Thyroid gland (tissue), 4 donors: ENCODE measurements around the gene SLC22A7. TPM values are rescaled to one million over a fixed set of nuclear protein-coding genes. Genes with fewer than 3 reads are reported as not detected.

Experiments
- DNase-seq, 2 donors: peaks; one replicate each; pipeline ENCODE4 v3.0.0-alpha.2; 2019
- H3K27ac ChIP-seq, 3 donors: fragments of 200-600 bp; sonication (generic); 1 replicate in 2 of 3; 2 replicates in 1 of 3; pipeline ENCODE4 v1.5.1; 2016 to 2019; ENCODE audit warnings: mild to moderate bottlenecking in 1 of 3, moderate library complexity in 1 of 3
- H3K27me3 ChIP-seq: fragments of 200-600 bp; sonication (generic); one replicate; pipeline ENCODE4 v1.5.1; 2019
- H3K36me3 ChIP-seq, 2 donors: fragments of 200-600 bp; sonication (generic); one replicate each; pipeline ENCODE4 v1.5.1; 2016 to 2019
- H3K4me1 ChIP-seq, 2 donors: fragments of 200-600 bp; sonication (generic); one replicate each; pipeline ENCODE4 v1.5.1; 2017 to 2019
- H3K4me3 ChIP-seq, 3 donors: fragments of 200-600 bp; sonication (generic); replicated peaks in 1 of 3; 1 replicate in 2 of 3; 2 replicates in 1 of 3; pipeline ENCODE4 v1.5.1; 2016; ENCODE audit warnings: mild to moderate bottlenecking in 1 of 3
- H3K9me3 ChIP-seq: fragments of 200-600 bp; sonication (generic); one replicate; pipeline ENCODE4 v1.5.1; 2017
- POLR2A ChIP-seq, 2 donors: fragments of 450-650 bp; IDR thresholded peaks; one replicate each; pipeline ENCODE4 v1.6.1; 2017; ENCODE audit warnings: antibody characterized with exemption in 2 of 2, mild to moderate bottlenecking in 2 of 2, moderate library complexity in 1 of 2
- WGBS, 2 donors: methylation state at CpG; one replicate each; pipeline ENCODE4 v1.1.5; 2017; 5-methylcytosine and 5-hydroxymethylcytosine counted together
- intact Hi-C: fragments of 100-400 bp; cut with DNase I; formaldehyde crosslinking; loops from one replicate; pipeline ENCODE4 v1.15.1; 2023
- total RNA-seq, 4 donors: library from RNA; depleted of rRNA; stranded (reverse); fragments of >200 nt; gene quantifications; one replicate each; pipeline ENCODE4 v1.2.3, GENCODE V29; 2016
- TF ChIP-seq, protein P1 (sequence below), 6 experiments: fragments of 200-600 bp in 3 of 6; fragments of 450-650 bp in 3 of 6; sonication (generic) in 3 of 6; IDR thresholded peaks; one replicate each; pipeline ENCODE4 v1.5.1; 2016 to 2019; ENCODE audit warnings: antibody characterized with exemption in 6 of 6, mild to moderate bottlenecking in 2 of 6, inconsistent platforms in 1 of 6, moderate library complexity in 1 of 6

SLC22A7 gene
- total RNA-seq, 4 donors from 2014 or later = not detected

DNA sequence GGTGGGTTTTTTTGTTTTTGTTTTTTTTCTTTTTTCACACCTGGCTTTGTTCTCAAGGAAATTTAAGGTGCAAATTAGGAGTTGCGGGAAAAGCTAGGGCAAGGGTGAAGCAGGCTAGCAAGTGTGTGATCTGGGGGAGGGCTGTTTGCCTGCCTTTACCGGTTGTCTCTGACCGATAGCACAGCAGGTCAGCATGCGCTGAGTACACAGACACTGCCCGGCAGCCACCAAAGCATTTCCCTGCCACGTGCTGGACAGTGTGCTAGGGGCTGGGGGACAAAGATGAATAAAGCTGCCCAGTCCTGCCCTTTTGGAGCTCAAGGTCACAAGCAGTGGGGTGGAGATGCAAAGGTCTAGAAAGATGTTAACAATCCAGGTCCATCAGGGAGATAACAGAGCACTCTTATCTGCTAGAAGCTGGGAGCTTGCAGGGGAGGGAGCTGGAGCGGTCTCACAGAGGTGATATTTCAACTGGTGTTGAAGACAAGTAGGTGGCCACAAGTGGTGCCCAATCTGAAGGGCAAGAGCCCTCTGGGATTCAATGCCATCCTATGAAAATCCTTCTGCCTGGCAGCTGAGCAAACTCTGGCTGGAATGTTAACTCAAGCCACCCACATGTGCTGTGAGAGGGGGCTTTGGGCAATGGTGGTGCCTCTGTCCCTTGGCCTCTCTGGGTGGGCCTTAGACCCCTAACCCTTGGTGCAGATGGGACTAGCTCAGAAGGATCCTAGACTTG is 30.3 kb upstream of the SLC22A7 start:
- TF ChIP-seq, protein P1, sequence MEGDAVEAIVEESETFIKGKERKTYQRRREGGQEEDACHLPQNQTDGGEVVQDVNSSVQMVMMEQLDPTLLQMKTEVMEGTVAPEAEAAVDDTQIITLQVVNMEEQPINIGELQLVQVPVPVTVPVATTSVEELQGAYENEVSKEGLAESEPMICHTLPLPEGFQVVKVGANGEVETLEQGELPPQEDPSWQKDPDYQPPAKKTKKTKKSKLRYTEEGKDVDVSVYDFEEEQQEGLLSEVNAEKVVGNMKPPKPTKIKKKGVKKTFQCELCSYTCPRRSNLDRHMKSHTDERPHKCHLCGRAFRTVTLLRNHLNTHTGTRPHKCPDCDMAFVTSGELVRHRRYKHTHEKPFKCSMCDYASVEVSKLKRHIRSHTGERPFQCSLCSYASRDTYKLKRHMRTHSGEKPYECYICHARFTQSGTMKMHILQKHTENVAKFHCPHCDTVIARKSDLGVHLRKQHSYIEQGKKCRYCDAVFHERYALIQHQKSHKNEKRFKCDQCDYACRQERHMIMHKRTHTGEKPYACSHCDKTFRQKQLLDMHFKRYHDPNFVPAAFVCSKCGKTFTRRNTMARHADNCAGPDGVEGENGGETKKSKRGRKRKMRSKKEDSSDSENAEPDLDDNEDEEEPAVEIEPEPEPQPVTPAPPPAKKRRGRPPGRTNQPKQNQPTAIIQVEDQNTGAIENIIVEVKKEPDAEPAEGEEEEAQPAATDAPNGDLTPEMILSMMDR (IDR thresholded peaks at IDR 0.05) = no peak
- no peak for TF ChIP-seq POLR2A (IDR thresholded peaks at IDR 0.05)
- DNase-seq = no peak
- H3K4me3 ChIP-seq = no peak overlapping the region
- peak overlapping the region in 1 of 3 donors; percentile 21 for H3K27ac ChIP-seq
- H3K36me3 ChIP-seq = no peaks in the 10 kb centered on the region
- H3K9me3 ChIP-seq = no peaks in the 10 kb centered on the region
- H3K27me3 ChIP-seq = no peaks in the 10 kb centered on the region
- 81 to 83% methylated on average over 7 of the region's 7 CpGs for WGBS, 2 donors
- peaks cover 23 to 37% of the 10 kb centered on the region in 2 donors for H3K4me1 ChIP-seq
- intact Hi-C loops = no loop called here

DNA sequence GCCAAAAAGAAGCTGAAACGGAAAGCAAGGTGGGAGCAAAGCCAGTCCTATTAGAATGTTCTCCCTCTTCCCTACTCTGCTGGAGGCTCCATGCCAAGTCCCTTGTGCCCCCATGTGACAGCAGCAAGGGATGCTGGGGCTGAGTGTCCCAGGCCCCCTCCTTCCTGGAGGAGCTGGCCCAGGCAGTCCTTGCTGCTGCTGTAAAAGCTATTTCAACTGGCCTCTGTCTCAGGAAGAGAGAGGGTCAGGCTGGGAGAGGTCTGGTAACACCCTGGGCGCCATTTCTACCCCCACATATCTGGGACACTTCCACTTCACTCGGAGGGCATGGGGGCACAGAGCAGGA is 29.7 kb upstream of the SLC22A7 start:
- Histone ChIP-seq H3K9me3 (no peaks in the 10 kb centered on the region), H3K36me3 (no peaks in the 10 kb centered on the region), H3K27ac (peak overlapping the region in 1 of 3 donors; percentile 34), H3K27me3 (no peaks in the 10 kb centered on the region), H3K4me1 (peaks cover 23 to 37% of the 10 kb centered on the region in 2 donors), H3K4me3 (no peak overlapping the region)
- WGBS, 2 donors = 44 to 54% methylated on average over 2 to 3 of the region's 3 CpGs
- intact Hi-C loops = no loop called here
- no peak for TF ChIP-seq POLR2A (IDR thresholded peaks at IDR 0.05)
- TF ChIP-seq, protein P1 (IDR thresholded peaks at IDR 0.05) = no peak
- DNase-seq = peak; percentile 54 to 59

DNA sequence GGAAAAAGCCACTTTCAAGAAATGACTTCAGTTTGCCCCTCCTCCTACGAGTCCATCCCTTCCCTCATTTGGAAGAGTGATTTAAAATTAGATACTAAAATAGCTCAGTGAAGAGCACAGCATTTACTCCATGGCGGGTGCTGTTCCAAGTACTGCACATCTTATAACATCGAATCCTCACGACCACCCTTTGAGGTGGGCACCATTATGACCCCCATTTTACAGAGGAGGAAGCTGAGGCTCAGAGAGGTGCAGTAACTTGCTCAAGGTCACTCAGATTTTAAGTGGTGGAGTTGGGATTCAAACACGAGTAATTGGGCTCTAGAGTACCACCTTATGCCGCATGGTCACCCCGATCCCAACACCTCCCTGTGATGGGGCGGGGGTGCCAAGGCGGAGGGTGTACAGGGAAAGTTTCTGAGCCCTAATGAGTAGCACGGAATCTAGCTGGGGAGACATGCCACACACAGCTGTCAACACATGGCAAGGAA is 29.2 kb upstream of the SLC22A7 start:
- H3K4me1 ChIP-seq = peaks cover 23 to 37% of the 10 kb centered on the region in 2 donors
- DNase-seq = no peak
- H3K4me3 ChIP-seq = no peak overlapping the region
- no peaks in the 10 kb centered on the region for H3K9me3 ChIP-seq
- H3K36me3 ChIP-seq = no peaks in the 10 kb centered on the region
- H3K27ac ChIP-seq = peak overlapping the region in 1 of 3 donors; percentile 6
- no peaks in the 10 kb centered on the region for H3K27me3 ChIP-seq
- TF ChIP-seq, protein P1 (IDR thresholded peaks at IDR 0.05) = no peak
- TF ChIP-seq POLR2A (IDR thresholded peaks at IDR 0.05) = no peak
- WGBS, 2 donors = 69 to 80% methylated on average over 10 of the region's 10 CpGs
- intact Hi-C loops = no loop called here

DNA sequence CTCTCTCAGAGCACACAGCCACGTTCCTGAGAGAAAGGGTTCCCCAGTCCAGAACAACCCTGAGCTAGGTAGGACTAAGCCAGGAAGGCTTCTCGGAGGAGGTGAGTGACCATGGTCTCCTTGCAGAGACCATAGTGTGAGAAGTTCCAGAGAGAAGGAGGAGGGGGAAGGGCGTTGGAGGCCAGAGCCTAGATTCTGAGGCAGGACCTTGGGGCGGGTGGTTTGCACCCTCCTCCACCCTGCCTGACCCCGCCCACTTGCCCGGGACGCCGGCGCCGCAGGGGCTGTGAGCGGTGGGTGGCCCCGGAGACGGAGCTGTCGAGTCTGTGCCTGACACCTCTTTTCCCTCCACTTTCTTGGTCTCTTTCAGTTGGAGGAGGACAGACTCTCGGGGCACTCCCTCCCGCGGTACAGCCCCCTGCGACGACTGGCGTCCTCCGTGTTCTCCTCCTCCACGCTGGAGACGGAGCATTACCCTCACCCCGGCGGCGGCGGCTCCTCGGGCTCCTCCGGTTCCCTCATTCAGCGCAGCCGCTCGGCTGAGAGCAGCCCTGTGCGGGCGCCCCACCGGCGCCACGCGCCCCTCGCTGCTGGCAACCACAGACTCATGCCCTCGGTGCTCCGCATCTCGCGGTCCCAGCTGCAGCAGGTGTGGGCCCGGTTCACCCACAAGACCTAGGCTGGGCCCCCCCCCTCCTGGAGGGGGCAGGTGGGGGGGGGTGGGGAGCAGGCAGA is 28.6 kb upstream of the SLC22A7 start:
- Histone ChIP-seq H3K36me3 (no peaks in the 10 kb centered on the region), H3K27me3 (no peaks in the 10 kb centered on the region), H3K9me3 (no peaks in the 10 kb centered on the region), H3K4me3 (peak overlapping the region in 1 of 3 donors; percentile 16), H3K4me1 (peaks cover 23 to 37% of the 10 kb centered on the region in 2 donors), H3K27ac (peak overlapping the region in 2 of 3 donors; percentile 30 to 44)
- WGBS, 2 donors = 8 to 11% methylated on average over 23 to 24 of the region's 44 CpGs
- intact Hi-C loops = no loop called here
- peak; percentile 25 to 27 for DNase-seq
- TF ChIP-seq, protein P1 (IDR thresholded peaks at IDR 0.05) = no peak
- no peak for TF ChIP-seq POLR2A (IDR thresholded peaks at IDR 0.05)
